ENCODE measurements around the gene TMEM192. TPM values are rescaled to one million over a fixed set of nuclear protein-coding genes. Genes with fewer than 3 reads are reported as not detected.

The TMEM192 gene
- total and polyA plus RNA-seq, 2 of the 8 experiments (the other 6 are each of a cell fraction or from before 2014, with no cell fraction given) = 7.3 to 10.9 TPM

- H4K91ac ChIP-seq (replicated peaks; ENCODE audit: insufficient read length, low read length) = no peak overlapping the region
- DNase-seq (ENCODE audit: low read depth in 1 of 2, low spot score in 2 of 2) = no peak
- no peak overlapping the region for H3K27ac ChIP-seq (ENCODE audit: low read depth, low read length)
- H3K79me2 ChIP-seq (ENCODE audit: control insufficient read depth in 1 of 2, insufficient read depth in 2 of 2, low read length in 2 of 2) = no peaks in the 10 kb centered on the region
- H3K27me3 ChIP-seq (replicated peaks in 1 of 4; ENCODE audit: control insufficient read depth in 3 of 4, extremely low read depth in 1 of 4, insufficient read depth in 3 of 4, low read length in 3 of 4) = no peaks in the 10 kb centered on the region
- H3K4me1 ChIP-seq (replicated peaks in 1 of 4; ENCODE audit: control insufficient read depth in 3 of 4, insufficient read depth in 4 of 4, low read length in 3 of 4) = no peaks in the 10 kb centered on the region
- H4K20me1 ChIP-seq (replicated peaks in 1 of 2; ENCODE audit: control insufficient read depth in 1 of 2, insufficient read depth in 2 of 2, low read length in 2 of 2) = no peaks in the 10 kb centered on the region
- H2BK12ac ChIP-seq (ENCODE audit: low read depth, low read length) = no peak overlapping the region
- no peak overlapping the region for H2BK20ac ChIP-seq (ENCODE audit: low read length)
- H2BK5ac ChIP-seq (ENCODE audit: low read depth, low read length) = no peak overlapping the region
- no peak overlapping the region for H2AK5ac ChIP-seq (ENCODE audit: low read depth, low read length)
- no peak overlapping the region for H2BK15ac ChIP-seq (ENCODE audit: low read length)
- ChIA-PET CTCF (ENCODE audit: partially characterized antibody) (interaction anchor here (0.7 to 1.3 kb wide), 4 partner anchors 9 to 290 kb away, joined by 3 to 4 read pairs (median 3); no protein-coding TSS in a partner anchor), POLR2A (ENCODE audit: partially characterized antibody) (interaction anchor here (1.5 kb wide), 1 partner anchor 108 kb away, joined by 3 read pairs; no protein-coding TSS in a partner anchor)
- H3K36me3 ChIP-seq (ENCODE audit: control insufficient read depth in 2 of 4, insufficient read depth in 4 of 4, low read length in 3 of 4) = no peaks in the 10 kb centered on the region
- no peak overlapping the region for H4K5ac ChIP-seq (ENCODE audit: insufficient read length, low read depth, low read length)
- no peak for FAIRE-seq
- WGBS, 2 experiments (ENCODE audit: extremely low coverage in 1 of 2, insufficient coverage in 1 of 2, insufficient read length in 1 of 2, insufficient replicate concordance in 2 of 2, low coverage in 1 of 2, low lambda C conversion rate in 2 of 2, missing lambda C conversion rate in 1 of 2) = 93% methylated on average over 4 of the region's 4 CpGs; no CpG with 5 or more reads in 1 of the 2 experiments
- no peaks in the 10 kb centered on the region for H3K23me2 ChIP-seq (ENCODE audit: low read depth, low read length)
- no peak overlapping the region for H3K14ac ChIP-seq (ENCODE audit: insufficient read length)
- no peak overlapping the region for H3K4me2 ChIP-seq (ENCODE audit: insufficient read depth in 1 of 2, low read depth in 2 of 2, low read length in 2 of 2)
- no peak overlapping the region for H3K9ac ChIP-seq (replicated peaks in 1 of 4; ENCODE audit: extremely low read depth in 1 of 4, low read depth in 3 of 4, low read length in 3 of 4)
- no peak overlapping the region for H3K4ac ChIP-seq (replicated peaks; ENCODE audit: insufficient read length, low read depth, low read length)
- no peak overlapping the region for H4K8ac ChIP-seq (ENCODE audit: extremely low read depth, insufficient read depth, low read length)
- no peak overlapping the region for H3K18ac ChIP-seq (ENCODE audit: extremely low read depth, low read length)
- no peaks in the 10 kb centered on the region for H3K9me3 ChIP-seq (ENCODE audit: insufficient read depth in 2 of 2, low read depth in 1 of 2, low read length in 1 of 2)
- no peak overlapping the region for H2AFZ ChIP-seq (ENCODE audit: low read length)
- no peak overlapping the region for H3K56ac ChIP-seq (replicated peaks; ENCODE audit: insufficient read length, low read depth, low read length)
- no peak overlapping the region for H3K23ac ChIP-seq (ENCODE audit: insufficient read length)
- H3K79me1 ChIP-seq (ENCODE audit: low read depth, low read length) = no peaks in the 10 kb centered on the region; the same call in 1 of the 2 replicates
- H2BK120ac ChIP-seq (replicated peaks; ENCODE audit: low read depth, low read length) = no peak overlapping the region
- H3K4me3 ChIP-seq (ENCODE audit: extremely low read depth in 1 of 4, insufficient read depth in 2 of 4, low read depth in 3 of 4, low read length in 4 of 4) = no peak overlapping the region
- TF ChIP-seq EZH2 (IDR thresholded peaks at IDR 0.05; ENCODE audit: low read depth, low read length, severe bottlenecking) (no peak), EGR1 (IDR thresholded peaks at IDR 0.05; ENCODE audit: borderline replicate concordance, low read depth, low read length) (no peak), RXRA (IDR thresholded peaks at IDR 0.05; ENCODE audit: insufficient read depth, low read depth, low read length) (no peak), POU5F1 (IDR thresholded peaks at IDR 0.05; ENCODE audit: low read depth, low read length) (no peak)
Measured at GRCh38 chr4:165059386-165059785, 53.3 kb downstream of the TMEM192 start.

All from H1 (cell line).